ENCODE results near the gene RNF41.
"Not testable (repeated sequence)": the region's sequence is repeated elsewhere in the genome, so short reads cannot be mapped to it uniquely, and the experiment has no call there.

RNF41 gene

GRCh38 chr12:56221757-56222530, at the start of gene RNF41:
RNF41 (minus strand) TSS chr12:56221922; CDS start chr12:56214047, 7,875 bp downstream.
- DNase-seq: peak; percentile 96
- Mint-ChIP-seq H3K4me3 (peak within 1 kb of the TSS; percentile 93), H3K4me1 (ENCODE audit: low read depth) (peaks cover 46% of the 10 kb centered on the region), H3K9me3 (no peaks in the 10 kb centered on the region), H3K27me3 (no peaks in the 10 kb centered on the region), H3K27ac (peak within 1 kb of the TSS; percentile 95), H3K36me3 (ENCODE audit: low read depth) (peaks cover 44% of the 10 kb centered on the region)

- Mint-ChIP-seq H3K27ac (peak overlapping the region; percentile 83), H3K36me3 (ENCODE audit: low read depth) (peaks cover 77% of the 10 kb centered on the region), H3K9me3 (no peaks in the 10 kb centered on the region), H3K4me1 (ENCODE audit: low read depth) (peaks cover 21% of the 10 kb centered on the region), H3K27me3 (no peaks in the 10 kb centered on the region), H3K4me3 (no peak overlapping the region)
- no peak for DNase-seq
Observed at GRCh38 chr12:56271031-56271430, 49.3 kb upstream of the RNF41 start.

GRCh38 chr12:56267443-56268071, 45.8 kb upstream of the RNF41 start:
- H3K27ac Mint-ChIP-seq: peak overlapping the region; percentile 66
- no peak for DNase-seq
- H3K27me3 Mint-ChIP-seq: no peaks in the 10 kb centered on the region
- peaks cover 42% of the 10 kb centered on the region for H3K36me3 Mint-ChIP-seq (ENCODE audit: low read depth)
- no peaks in the 10 kb centered on the region for H3K9me3 Mint-ChIP-seq
- H3K4me1 Mint-ChIP-seq (ENCODE audit: low read depth): peaks cover 25% of the 10 kb centered on the region
- peak overlapping the region; percentile 89 for H3K4me3 Mint-ChIP-seq

GRCh38 chr12:56266693-56267442, 45.1 kb upstream of the RNF41 start, which contains the start of gene COQ10A:
COQ10A (plus strand) TSS chr12:56266942; CDS start chr12:56267119, 177 bp downstream.
- peak; percentile 88 for DNase-seq
- H3K27me3 Mint-ChIP-seq: no peaks in the 10 kb centered on the region
- no peaks in the 10 kb centered on the region for H3K9me3 Mint-ChIP-seq
- peak within 1 kb of the TSS; percentile 94 for H3K27ac Mint-ChIP-seq
- peaks cover 25% of the 10 kb centered on the region for H3K4me1 Mint-ChIP-seq (ENCODE audit: low read depth)
- H3K4me3 Mint-ChIP-seq: peak within 1 kb of the TSS; percentile 89
- H3K36me3 Mint-ChIP-seq (ENCODE audit: low read depth): peaks cover 35% of the 10 kb centered on the region

- DNase-seq, H3K9me3 Mint-ChIP-seq, H3K27me3 Mint-ChIP-seq: not testable (repeated sequence)
- Mint-ChIP-seq H3K4me3 (peak overlapping the region; percentile 89), H3K4me1 (ENCODE audit: low read depth) (peaks cover 24% of the 10 kb centered on the region), H3K27ac (peak overlapping the region; percentile 94), H3K36me3 (ENCODE audit: low read depth) (peaks cover 28% of the 10 kb centered on the region)
Observed at GRCh38 chr12:56266068-56266692, 44.5 kb upstream of the RNF41 start.

- DNase-seq; H3K27ac Mint-ChIP-seq; H3K27me3 Mint-ChIP-seq; H3K36me3 Mint-ChIP-seq (ENCODE audit: low read depth); H3K4me3 Mint-ChIP-seq; H3K9me3 Mint-ChIP-seq: not testable (repeated sequence)
- peaks cover 28% of the 10 kb centered on the region for H3K4me1 Mint-ChIP-seq (ENCODE audit: low read depth)
Observed at GRCh38 chr12:56262955-56263354, 41.2 kb upstream of the RNF41 start.

GRCh38 chr12:56261503-56262232, 39.9 kb upstream of the RNF41 start:
- Mint-ChIP-seq H3K27ac (no peak overlapping the region), H3K4me1 (ENCODE audit: low read depth) (peaks cover 24% of the 10 kb centered on the region), H3K36me3 (ENCODE audit: low read depth) (peaks cover 10% of the 10 kb centered on the region), H3K27me3 (no peaks in the 10 kb centered on the region), H3K4me3 (no peak overlapping the region), H3K9me3 (no peaks in the 10 kb centered on the region)
- no peak for DNase-seq

- H3K4me3 Mint-ChIP-seq: no peak overlapping the region
- peaks cover 16% of the 10 kb centered on the region for H3K36me3 Mint-ChIP-seq (ENCODE audit: low read depth)
- H3K4me1 Mint-ChIP-seq (ENCODE audit: low read depth): peaks cover 26% of the 10 kb centered on the region
- no peaks in the 10 kb centered on the region for H3K27me3 Mint-ChIP-seq
- no peak for DNase-seq
- no peaks in the 10 kb centered on the region for H3K9me3 Mint-ChIP-seq
- no peak overlapping the region for H3K27ac Mint-ChIP-seq
Observed at GRCh38 chr12:56260921-56261320, 39.2 kb upstream of the RNF41 start.

GRCh38 chr12:56260380-56260779, 38.7 kb upstream of the RNF41 start:
- no peaks in the 10 kb centered on the region for H3K27me3 Mint-ChIP-seq
- H3K4me1 Mint-ChIP-seq (ENCODE audit: low read depth): peaks cover 22% of the 10 kb centered on the region
- H3K4me3 Mint-ChIP-seq: no peak overlapping the region
- no peak overlapping the region for H3K27ac Mint-ChIP-seq
- peaks cover 21% of the 10 kb centered on the region for H3K36me3 Mint-ChIP-seq (ENCODE audit: low read depth)
- no peak for DNase-seq
- H3K9me3 Mint-ChIP-seq: no peaks in the 10 kb centered on the region

- Mint-ChIP-seq H3K27me3 (no peaks in the 10 kb centered on the region), H3K9me3 (no peaks in the 10 kb centered on the region), H3K4me1 (ENCODE audit: low read depth) (peaks cover 21% of the 10 kb centered on the region), H3K4me3 (peak overlapping the region; percentile 88), H3K27ac (peak overlapping the region; percentile 91), H3K36me3 (ENCODE audit: low read depth) (peaks cover 37% of the 10 kb centered on the region)
- DNase-seq: no peak
Observed at GRCh38 chr12:56258820-56259183, 37.1 kb upstream of the RNF41 start.

GRCh38 chr12:56258068-56258819, 36.5 kb upstream of the RNF41 start, which contains the start of gene ANKRD52:
ANKRD52 (minus strand) TSS chr12:56258384; CDS start chr12:56258269, 115 bp downstream.
- no peaks in the 10 kb centered on the region for H3K9me3 Mint-ChIP-seq
- peak; percentile 90 for DNase-seq
- peak within 1 kb of the TSS; percentile 91 for H3K27ac Mint-ChIP-seq
- H3K4me3 Mint-ChIP-seq: peak within 1 kb of the TSS; percentile 90
- peaks cover 21% of the 10 kb centered on the region for H3K4me1 Mint-ChIP-seq (ENCODE audit: low read depth)
- H3K27me3 Mint-ChIP-seq: no peaks in the 10 kb centered on the region
- peaks cover 43% of the 10 kb centered on the region for H3K36me3 Mint-ChIP-seq (ENCODE audit: low read depth)

- peaks cover 21% of the 10 kb centered on the region for H3K4me1 Mint-ChIP-seq (ENCODE audit: low read depth)
- peaks cover 49% of the 10 kb centered on the region for H3K36me3 Mint-ChIP-seq (ENCODE audit: low read depth)
- H3K27ac Mint-ChIP-seq: peak overlapping the region; percentile 85
- no peaks in the 10 kb centered on the region for H3K9me3 Mint-ChIP-seq
- peak overlapping the region; percentile 90 for H3K4me3 Mint-ChIP-seq
- no peak for DNase-seq
- H3K27me3 Mint-ChIP-seq: no peaks in the 10 kb centered on the region
Observed at GRCh38 chr12:56257491-56258067, 35.9 kb upstream of the RNF41 start.

- Mint-ChIP-seq H3K27ac (peak overlapping the region; percentile 85), H3K27me3 (no peaks in the 10 kb centered on the region), H3K4me1 (ENCODE audit: low read depth) (peaks cover 21% of the 10 kb centered on the region), H3K9me3 (no peaks in the 10 kb centered on the region), H3K36me3 (ENCODE audit: low read depth) (peaks cover 55% of the 10 kb centered on the region), H3K4me3 (peak overlapping the region; percentile 90)
- no peak for DNase-seq
Observed at GRCh38 chr12:56257071-56257470, 35.3 kb upstream of the RNF41 start.

All from activated T-cell treated with anti-CD3 and anti-CD28 coated beads, Interleukin-2, amount 50 U/mL, for 24 hours (primary cell).